22Rv1 (cell line): Measurements from ENCODE around the gene MRFAP1.

Source experiments
- H3K27ac ChIP-seq: fragments of 450-650 bp; 2 replicates; pipeline ENCODE4 v1.5.1; 2017
- ZFX ChIP-seq: fragments of 450-650 bp; IDR thresholded peaks from 2 replicates; pipeline ENCODE4 v1.6.1; 2017; ENCODE audit warnings: antibody characterized with exemption, borderline replicate concordance
- TF ChIP-seq, protein P1 (sequence below): fragments of 450-650 bp; IDR thresholded peaks from 2 replicates; pipeline ENCODE4 v1.5.1; 2017; ENCODE audit warnings: mild to moderate bottlenecking

Gene MRFAP1

DNA sequence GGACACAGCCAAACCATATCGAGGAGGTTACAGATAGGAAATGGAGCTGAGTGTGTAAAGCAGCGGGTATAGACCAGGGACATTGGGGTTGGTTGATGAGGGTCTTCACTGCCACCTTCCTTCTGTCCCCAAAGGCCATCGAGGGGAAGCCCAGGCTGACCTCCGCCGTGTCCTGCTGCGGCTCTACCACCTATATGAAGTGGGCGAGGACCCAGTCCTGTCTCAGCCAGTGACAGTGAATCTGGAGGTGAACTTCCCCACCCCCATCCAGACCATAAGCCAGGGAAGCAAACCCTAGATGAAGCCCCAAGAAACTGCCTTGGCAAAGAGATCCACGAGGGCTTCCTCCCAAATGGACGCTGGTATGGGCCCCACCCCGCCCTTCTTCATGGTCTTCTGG is 23.2 kb upstream of the MRFAP1 start:
- no peak overlapping the region for H3K27ac ChIP-seq
- TF ChIP-seq, protein P1, sequence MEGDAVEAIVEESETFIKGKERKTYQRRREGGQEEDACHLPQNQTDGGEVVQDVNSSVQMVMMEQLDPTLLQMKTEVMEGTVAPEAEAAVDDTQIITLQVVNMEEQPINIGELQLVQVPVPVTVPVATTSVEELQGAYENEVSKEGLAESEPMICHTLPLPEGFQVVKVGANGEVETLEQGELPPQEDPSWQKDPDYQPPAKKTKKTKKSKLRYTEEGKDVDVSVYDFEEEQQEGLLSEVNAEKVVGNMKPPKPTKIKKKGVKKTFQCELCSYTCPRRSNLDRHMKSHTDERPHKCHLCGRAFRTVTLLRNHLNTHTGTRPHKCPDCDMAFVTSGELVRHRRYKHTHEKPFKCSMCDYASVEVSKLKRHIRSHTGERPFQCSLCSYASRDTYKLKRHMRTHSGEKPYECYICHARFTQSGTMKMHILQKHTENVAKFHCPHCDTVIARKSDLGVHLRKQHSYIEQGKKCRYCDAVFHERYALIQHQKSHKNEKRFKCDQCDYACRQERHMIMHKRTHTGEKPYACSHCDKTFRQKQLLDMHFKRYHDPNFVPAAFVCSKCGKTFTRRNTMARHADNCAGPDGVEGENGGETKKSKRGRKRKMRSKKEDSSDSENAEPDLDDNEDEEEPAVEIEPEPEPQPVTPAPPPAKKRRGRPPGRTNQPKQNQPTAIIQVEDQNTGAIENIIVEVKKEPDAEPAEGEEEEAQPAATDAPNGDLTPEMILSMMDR, result no peak

DNA sequence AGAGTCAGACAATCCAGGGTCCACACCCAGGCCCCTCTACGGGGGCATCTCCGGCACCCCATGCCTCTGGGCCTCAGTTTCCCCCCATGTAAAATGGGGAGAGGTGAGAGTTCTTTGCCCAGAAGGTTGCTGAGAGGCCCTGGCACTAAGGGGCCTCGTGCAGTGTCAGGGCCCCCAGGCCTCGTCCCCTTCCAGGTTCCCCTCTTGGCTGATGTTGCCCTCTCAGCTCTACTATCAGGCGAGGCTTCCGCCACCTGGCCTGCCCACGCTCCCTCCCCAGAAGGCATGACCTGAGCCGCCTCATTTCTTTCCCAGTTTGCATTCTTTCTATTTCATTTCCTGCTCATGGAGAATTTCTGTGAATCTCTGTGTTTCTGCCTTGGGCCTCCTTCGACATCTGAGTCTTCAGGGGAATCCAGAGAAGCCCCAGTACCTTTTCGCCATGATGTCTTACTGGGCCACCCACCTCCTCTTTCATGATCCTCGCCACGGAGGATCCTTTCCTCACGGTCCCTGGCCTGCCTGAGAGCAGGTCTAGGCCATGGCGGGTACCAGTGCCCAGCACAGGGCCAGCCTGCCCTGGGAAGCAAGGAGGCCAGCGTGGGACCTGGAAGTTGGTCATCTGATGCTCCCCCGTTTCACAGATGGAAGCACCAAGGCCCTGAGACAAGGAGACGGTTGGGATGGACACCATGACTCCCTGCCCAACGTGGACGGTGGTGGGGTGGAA is 21.9 kb upstream of the MRFAP1 start:
- no peak overlapping the region for H3K27ac ChIP-seq
- TF ChIP-seq ZFX, result no peak
- TF ChIP-seq, protein P1, result no peak

DNA sequence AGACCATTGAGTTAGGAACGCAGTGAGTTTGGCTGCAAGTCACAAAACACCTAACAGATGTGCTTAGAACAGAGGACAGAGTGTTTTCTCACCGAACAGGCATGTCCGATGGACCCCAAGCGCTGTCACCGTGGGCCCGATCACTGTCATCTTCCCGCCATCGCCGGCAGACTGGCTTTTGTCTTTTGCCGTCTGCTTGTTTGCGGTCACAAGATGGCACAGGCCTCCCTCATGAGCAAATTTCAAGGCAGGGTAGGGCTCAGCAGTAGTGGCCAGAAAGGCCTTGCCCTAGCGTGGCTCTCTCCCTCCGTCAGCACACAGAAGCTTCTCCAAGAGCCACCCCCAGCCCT is 21.4 kb upstream of the MRFAP1 start:
- no peak overlapping the region for H3K27ac ChIP-seq
- TF ChIP-seq ZFX, result no peak
- TF ChIP-seq, protein P1, result no peak

DNA sequence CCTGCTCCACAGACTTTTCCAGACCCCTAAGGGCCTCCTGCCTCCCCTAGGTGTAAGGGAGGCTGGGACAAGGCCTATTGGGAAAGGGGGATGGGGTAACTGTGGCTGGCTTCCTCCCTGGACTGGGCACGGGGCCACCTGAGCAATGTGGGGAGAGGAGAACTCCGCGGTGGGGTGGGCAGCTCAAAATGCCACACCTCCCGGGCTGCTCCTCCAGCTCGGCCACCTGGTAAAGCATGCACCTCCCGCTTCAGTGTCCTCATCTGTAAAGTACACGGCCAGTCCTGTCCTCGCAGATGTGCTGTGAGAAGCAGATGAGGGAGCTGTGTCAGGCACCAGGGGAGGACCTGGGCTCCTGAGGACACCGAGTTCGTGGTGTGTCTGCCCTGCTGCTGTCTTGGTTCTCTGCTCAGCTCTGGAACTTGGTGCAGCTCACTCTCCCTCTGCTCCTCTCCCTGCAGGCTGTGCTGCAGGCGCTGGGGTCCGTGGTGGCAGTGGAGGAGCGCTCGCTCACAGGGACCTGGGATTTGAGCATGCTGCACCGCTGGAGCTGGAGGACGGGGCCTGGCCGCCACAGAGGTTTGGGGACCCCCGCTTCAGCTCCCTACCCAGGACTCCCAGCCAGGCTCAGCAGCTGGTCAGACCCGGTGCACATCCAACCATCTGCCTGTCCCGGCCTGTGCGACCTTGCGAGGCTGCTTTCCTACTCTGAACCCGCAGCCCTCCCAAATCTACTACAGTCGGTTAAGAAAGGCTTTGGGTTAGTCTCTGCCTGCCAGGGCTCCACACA is 20.8 kb upstream of the MRFAP1 start:
- no peak for TF ChIP-seq ZFX
- TF ChIP-seq, protein P1, result no peak
- no peak overlapping the region for H3K27ac ChIP-seq

DNA sequence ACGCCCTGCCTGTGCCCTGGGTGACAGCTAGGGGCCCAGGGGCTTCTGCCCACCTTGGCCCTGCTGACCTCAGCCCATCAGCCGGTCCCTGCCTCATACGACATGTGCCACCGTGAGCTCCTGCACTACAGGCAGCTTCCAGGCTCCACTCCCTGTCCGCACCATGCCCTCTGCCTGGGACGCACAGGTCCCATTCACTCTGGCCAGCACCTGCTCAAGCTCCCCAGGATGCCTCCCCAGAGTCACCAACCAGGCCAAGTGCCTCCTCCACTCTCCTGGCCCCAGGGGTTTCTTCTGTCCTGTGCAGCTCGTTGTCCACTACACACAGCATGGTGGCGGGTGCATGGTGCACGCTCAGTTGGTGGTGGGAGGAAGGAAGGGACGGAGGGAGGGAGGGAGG is 20.2 kb upstream of the MRFAP1 start:
- TF ChIP-seq, protein P1, result no peak
- no peak for TF ChIP-seq ZFX
- H3K27ac ChIP-seq, result no peak overlapping the region

DNA sequence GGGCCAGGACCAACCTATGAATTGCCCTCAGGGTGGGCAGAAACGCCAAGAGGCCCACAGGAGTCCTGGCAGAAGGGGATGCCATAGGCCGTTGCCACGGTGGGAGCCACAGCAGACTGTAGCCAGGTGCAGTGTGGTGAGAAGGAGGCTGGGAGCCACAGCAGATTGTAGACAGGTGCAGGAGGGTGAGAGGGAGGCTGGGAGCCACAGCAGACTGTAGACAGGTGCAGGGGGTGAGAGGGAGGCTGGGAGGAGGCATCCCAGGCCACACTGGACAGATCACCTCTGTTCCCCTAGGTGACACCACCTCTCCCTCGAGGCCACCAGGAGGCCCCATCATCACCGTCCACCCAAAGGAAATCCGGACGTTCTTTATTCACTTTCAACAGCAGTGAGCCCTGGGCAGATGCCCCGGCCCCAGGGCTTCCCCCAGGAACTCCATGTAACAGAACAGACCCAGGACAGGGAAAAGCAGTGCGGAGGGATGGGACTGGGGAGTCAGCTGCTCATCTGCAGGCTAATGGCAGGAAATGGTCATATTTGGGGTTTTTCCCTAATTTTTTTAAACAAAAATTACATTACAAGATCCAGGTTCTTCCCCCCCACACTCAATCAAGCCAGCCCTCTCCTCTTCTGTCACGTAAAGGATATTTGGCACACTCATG is 19.5 kb upstream of the MRFAP1 start:
- TF ChIP-seq, protein P1, result no peak
- no peak for TF ChIP-seq ZFX
- H3K27ac ChIP-seq, result no peak overlapping the region

DNA sequence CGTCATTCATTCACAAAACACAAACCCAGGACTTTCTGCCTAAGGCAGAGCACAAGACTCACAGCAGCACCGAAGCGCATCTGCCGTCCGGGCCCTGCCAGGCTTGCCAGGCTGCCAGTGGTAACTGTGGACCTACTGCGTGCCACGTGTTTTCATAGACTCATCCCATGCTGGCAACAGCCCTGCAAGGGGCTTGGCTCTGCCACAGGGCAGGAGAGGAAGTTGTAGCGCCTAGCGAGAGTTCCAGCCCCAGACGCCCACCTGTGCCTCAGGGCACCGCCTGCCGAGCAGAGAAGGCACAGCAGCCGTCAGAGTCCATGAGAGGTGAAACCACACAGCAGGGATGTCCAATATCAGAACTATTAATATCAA is 18.9 kb upstream of the MRFAP1 start:
- TF ChIP-seq, protein P1, result no peak
- TF ChIP-seq ZFX, result no peak
- H3K27ac ChIP-seq, result no peak overlapping the region
